Colon (tissue), 2 donors: ENCODE measurements around the gene ZBTB14.

Experiments used
- FAIRE-seq: peaks from 2 replicates; lab custom pipeline; 2012; peaks lifted over from hg19 to GRCh38; lab: Jason Lieb, UNC
- donor health status: control.
- donor health status: control.

The ZBTB14 gene

GRCh38 chr18:5295231-5295920 lies at the start of gene ZBTB14:
Gene ZBTB14, minus strand, starts transcription at chr18:5295726. Its CDS starts 2,480 bp downstream, at chr18:5293246.
- no peak for FAIRE-seq

DNA sequence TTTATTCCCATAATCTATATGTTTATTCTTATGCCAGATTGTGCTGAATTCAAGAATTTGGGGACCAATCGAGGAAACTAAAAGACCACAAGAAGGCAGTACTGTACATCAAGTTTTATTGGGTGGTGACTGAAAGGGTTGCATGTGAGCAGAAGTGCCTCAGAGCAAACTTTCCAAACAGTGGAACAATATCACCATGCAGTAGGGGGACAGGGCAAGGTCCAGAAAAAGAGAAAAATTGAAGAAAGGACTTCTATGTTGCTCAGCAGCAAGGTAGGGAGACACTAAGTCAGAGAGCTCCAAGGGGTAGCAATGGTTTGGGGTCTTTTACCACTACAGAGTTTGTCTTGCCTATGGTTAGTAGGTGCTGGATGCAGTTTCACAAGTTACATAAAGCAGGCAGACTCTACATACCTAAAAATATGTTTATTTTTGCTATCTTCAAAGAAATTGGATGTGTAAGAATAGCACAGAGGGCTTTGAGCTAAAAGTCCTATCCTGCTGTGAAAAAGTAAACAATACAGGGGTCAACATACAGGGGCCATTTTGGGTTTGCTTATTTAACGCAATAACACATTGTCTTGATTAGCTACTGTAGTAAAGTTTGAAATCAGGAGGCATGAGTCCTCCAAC lies 43.8 kb upstream of the ZBTB14 start:
- FAIRE-seq = no peak

- no peak for FAIRE-seq
Observed at GRCh38 chr18:5334456-5335075, 39.0 kb upstream of the ZBTB14 start.

- FAIRE-seq = no peak
Observed at GRCh38 chr18:5318061-5318700, 22.7 kb upstream of the ZBTB14 start.

DNA sequence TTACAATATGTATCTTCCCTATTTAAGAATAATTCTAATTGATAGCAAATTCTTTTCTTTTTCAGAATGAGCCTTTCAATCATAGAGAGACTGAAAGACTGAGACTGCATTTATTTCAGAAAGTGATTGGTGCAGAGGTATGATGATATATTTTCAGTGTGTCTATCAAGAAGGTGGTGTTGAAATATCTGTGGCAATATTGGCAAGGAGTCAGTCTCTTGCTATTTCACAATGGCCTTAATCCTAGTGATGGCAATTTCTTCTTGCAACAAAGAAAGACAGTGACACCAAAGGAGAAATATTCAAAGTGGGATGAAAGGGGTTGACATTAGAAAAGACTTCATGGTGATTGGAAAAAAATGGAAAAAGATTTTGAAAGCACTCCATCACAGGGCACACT lies 21.7 kb upstream of the ZBTB14 start:
- no peak for FAIRE-seq

DNA sequence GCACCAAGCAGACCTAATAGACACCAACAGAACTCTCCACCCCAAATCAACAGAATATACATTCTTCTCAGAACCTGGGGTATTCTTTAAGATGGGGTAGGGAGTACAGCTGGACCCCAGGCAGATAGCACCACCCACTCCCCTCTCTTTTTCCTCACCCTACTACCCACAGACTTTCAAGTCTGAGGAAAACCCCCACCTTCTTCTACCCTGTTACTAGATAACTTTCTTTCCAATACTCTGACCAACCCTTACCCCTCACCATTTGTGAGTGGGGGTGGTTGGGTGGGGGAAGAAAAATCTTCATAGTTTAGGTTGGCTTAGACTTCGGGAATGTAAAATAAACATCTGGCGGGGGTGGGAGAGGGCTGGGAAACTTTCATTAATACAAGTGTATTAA lies 20.3 kb upstream of the ZBTB14 start:
- FAIRE-seq = no peak

- no peak for FAIRE-seq
Observed at GRCh38 chr18:5311301-5311989, 15.9 kb upstream of the ZBTB14 start.

GRCh38 chr18:5309888-5310470 lies 14.5 kb upstream of the ZBTB14 start:
- no peak for FAIRE-seq

- no peak for FAIRE-seq
Observed at GRCh38 chr18:5305835-5306234, 10.3 kb upstream of the ZBTB14 start.

DNA sequence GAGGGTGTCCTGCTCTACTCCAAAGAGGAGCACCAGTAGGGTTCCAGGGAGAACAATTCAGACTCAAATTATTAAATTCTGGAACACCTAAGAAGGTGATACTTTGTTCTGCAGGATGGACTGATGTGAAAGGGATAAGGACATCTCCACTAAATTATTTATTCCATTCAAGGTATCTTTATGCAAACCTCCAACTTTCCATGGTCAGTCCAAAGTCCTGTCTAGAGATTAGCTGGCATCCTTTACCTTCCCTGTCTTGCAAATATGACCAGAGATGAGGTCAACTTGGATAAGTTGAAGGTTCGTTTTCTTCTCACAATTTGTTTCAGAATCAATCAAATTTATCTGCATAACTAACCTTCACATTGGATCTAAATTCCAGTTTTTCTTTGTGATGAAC lies 8.7 kb upstream of the ZBTB14 start:
- no peak for FAIRE-seq

- no peak for FAIRE-seq
Observed at GRCh38 chr18:5303636-5304035, 8.1 kb upstream of the ZBTB14 start.

- FAIRE-seq = no peak
Observed at GRCh38 chr18:5302606-5303005, 7.1 kb upstream of the ZBTB14 start.

GRCh38 chr18:5300476-5301010 lies 5.0 kb upstream of the ZBTB14 start:
- no peak for FAIRE-seq

DNA sequence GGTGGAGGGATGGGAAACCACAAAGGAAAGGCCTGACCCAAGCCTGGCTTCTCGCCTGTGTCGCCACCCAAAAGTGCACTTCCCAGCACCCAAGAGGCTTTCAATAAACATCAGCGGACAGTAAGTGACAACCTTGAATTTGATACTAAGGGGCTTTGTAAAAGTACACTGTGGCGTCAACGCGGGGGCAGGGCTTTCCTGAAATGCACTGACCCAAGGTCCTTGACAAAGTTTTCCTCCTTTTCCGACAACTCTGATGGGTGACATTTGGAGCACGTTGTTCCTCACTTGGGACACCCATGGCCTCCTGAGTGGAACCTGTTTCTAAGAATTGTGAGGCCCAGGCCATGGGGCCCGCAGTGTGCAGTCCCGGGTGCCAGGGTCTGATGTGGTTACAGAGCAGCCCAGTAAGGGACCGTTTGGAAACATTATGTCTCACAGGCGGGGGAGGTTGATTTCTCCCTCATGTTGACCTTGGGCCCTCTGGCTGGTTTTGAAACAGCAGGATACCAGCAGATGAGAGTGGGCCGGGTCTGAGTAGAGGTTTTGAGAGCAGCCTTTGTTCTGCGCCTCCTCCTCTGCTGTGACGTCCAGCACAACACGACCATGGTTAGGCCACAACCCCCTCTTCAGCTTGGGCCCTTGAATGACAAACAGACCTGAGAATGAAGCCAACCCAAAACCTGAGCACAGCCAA lies 2.8 kb upstream of the ZBTB14 start:
- no peak for FAIRE-seq

DNA sequence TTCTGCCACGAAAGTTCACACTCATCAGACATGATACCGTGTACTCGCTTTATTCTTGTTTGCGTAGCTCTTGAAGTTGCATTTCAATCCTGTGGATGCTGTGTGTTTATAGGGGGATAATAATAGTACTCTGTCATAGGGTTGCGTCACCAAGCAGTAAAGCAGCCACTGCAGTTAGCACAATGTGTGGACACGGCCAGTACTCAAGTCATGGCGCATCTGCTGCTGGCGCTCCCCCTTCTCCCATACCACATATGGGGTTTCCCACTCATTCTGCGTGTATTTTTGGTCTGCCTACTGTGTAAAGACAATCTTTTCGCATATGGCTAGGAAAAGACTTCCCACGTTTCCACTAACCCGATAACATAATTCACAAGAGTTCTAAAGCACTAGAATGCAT lies 2.1 kb upstream of the ZBTB14 start:
- FAIRE-seq = no peak

DNA sequence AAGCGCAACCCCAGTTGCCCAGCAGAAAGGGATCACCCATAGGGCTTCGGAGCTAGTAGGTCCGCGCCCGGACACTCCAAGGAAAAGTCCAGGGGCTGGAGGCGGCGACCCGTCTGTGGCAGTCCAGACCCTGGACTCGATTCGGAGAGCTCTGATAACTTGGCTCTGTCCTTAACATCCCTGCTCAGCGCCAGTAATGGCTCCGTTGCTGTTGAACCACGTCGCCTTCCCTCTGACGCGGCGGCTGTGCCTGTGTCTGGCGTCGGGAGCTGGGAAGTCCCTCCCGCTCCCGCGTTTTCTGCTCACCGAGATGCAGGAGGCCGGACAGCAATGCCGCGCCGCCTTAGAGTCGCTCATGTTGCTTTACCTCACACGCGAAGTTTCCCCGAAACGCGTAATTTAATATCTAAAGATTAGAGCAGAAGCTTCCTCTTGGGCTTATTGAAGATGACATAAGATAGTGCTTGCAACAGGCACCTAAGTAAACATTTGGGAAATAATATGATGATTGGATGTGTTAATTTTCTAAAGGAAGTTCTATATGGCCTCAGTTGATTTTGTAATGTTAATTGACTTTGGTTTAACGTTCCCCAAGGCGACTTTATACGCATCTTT lies 1.3 kb upstream of the ZBTB14 start:
- no peak for FAIRE-seq

DNA sequence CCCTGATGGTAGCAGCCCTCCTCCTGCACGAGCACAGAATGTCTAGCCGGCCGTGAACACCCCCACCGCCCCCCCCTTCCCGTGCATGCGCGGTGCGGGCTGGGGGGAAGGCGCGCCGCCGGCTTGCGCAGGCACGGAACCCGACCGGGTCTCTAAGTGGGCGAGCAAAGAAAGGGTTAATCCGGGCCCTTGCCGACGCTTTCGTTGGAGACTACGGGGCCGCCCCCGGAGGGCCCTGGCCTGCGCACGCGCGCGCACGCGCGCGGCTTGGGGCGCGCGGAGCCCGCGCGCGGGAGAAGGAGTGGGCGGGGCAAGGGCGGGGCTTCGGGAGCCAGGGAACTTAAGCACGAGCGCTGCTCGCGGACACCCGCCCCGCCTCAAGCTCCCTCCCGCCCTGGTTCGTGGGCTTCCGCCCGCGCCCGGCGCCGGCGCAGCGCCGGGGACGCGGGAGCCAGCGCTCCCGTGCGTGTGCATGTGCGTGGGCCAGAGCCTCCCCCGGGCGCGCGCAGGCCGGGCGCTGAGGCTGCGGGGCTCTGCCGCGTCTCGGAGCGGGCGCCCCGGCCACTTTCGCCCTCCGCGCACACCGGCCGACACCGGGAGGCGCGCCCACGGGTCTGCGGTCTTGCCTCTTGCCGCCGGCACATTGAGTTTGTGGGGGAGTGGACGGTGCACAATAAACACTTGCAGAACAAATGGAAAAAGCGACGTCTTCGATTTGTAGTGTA lies 617 bp upstream of the ZBTB14 start:
- FAIRE-seq = no peak

GRCh38 chr18:5294457-5295230 lies 882 bp downstream of the ZBTB14 start:
- no peak for FAIRE-seq

DNA sequence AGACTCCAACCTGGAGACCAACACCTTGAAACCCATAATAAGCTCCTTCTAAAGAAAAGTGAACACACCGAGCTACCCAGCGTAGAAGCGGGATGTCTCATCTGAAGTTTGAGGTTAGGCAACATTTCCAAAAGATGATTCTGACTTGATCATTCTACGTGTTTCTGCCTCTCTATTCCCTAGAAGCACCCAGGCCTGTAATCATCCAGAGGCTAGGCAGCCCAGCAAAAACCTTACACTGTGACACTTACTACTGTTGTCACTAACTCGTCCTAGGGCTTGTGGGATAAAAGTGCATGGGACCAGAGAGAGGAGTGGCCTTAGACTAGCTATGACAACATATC lies 1.4 kb downstream of the ZBTB14 start:
- no peak for FAIRE-seq
